Measurements from ENCODE around the gene ZNF264.
A peak's percentile ranks its signal among the peaks of the same experiment; 100 is the strongest.

Gene ZNF264

DNA sequence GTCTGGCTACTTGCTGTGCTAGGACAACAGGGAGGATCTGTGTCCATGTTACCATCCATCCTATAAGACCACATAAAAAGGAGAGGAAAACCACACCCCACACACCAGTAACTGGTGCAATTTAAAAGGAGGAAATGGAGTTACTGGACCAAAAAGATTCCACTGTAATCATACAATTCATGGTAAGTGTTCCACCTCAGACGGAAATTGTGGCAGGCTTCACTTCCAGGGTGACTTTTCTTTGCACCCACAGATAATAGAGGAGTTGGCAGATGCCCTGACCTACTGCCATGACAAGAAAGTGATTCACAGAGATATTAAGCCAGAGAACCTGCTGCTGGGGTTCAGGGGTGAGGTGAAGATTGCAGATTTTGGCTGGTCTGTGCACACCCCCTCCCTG is 41.9 kb downstream of the ZNF264 start:
- no peaks in the 10 kb centered on the region for H3K79me2 ChIP-seq (ENCODE audit: insufficient read depth, low read length)
- H3K4me1 ChIP-seq (ENCODE audit: insufficient read depth, low read length, poor library complexity, severe bottlenecking), result peaks cover 34% of the 10 kb centered on the region
- H3K36me3 ChIP-seq (ENCODE audit: insufficient read depth, low read length), result no peaks in the 10 kb centered on the region
- H3F3A ChIP-seq (ENCODE audit: low read depth), result 0 out of 2 replicates have a peak, but pooled peaks cover 4% of the 10 kb centered on the region
- TF ChIP-seq CTCF (conservative IDR thresholded peaks at IDR 0.05; ENCODE audit: low read length), result no peak
- TF ChIP-seq EZH2phosphoT487 (IDR thresholded peaks at IDR 0.05; ENCODE audit: borderline replicate concordance), result no peak
- no peaks in the 10 kb centered on the region for H3K9me3 ChIP-seq (ENCODE audit: insufficient read depth, low read depth, low read length)
- H3K9me2 ChIP-seq (replicated peaks; ENCODE audit: low read depth, low read length), result no peaks in the 10 kb centered on the region
- peak overlapping the region; percentile 64 for H3K4me2 ChIP-seq (ENCODE audit: low read depth, low read length, poor library complexity, severe bottlenecking)
- H3K4me3 ChIP-seq (ENCODE audit: low read length, poor library complexity, severe bottlenecking), result peak overlapping the region; percentile 51
- H4K20me1 ChIP-seq (ENCODE audit: insufficient read depth, low read length, poor library complexity, severe bottlenecking), result no peaks in the 10 kb centered on the region
- no peak overlapping the region for H3K9ac ChIP-seq (ENCODE audit: low read depth, low read length, poor library complexity, severe bottlenecking)
- H3K27me3 ChIP-seq (ENCODE audit: insufficient read depth, low read length, poor library complexity, severe bottlenecking), result no peaks in the 10 kb centered on the region
- peak overlapping the region; percentile 14; the same call in 1 of the 2 replicates for H2AFZ ChIP-seq (ENCODE audit: low read length)

GRCh38 chr19:57239982-57240310 is 48.6 kb downstream of the ZNF264 start:
- H4K20me1 ChIP-seq (ENCODE audit: insufficient read depth, low read length, poor library complexity, severe bottlenecking), result no peaks in the 10 kb centered on the region
- H3K9me2 ChIP-seq (replicated peaks; ENCODE audit: low read depth, low read length), result no peaks in the 10 kb centered on the region
- peak overlapping the region; percentile 89 for H3K9ac ChIP-seq (ENCODE audit: low read depth, low read length, poor library complexity, severe bottlenecking)
- H3K4me1 ChIP-seq (ENCODE audit: insufficient read depth, low read length, poor library complexity, severe bottlenecking), result peaks cover 23% of the 10 kb centered on the region
- no peaks in the 10 kb centered on the region for H3K9me3 ChIP-seq (ENCODE audit: insufficient read depth, low read depth, low read length)
- peak overlapping the region; percentile 87 for H3K4me3 ChIP-seq (ENCODE audit: low read length, poor library complexity, severe bottlenecking)
- peaks cover 37% of the 10 kb centered on the region for H3K79me2 ChIP-seq (ENCODE audit: insufficient read depth, low read length)
- no peaks in the 10 kb centered on the region for H3F3A ChIP-seq (ENCODE audit: low read depth)
- no peaks in the 10 kb centered on the region for H3K27me3 ChIP-seq (ENCODE audit: insufficient read depth, low read length, poor library complexity, severe bottlenecking)
- TF ChIP-seq EZH2phosphoT487 (IDR thresholded peaks at IDR 0.05; ENCODE audit: borderline replicate concordance), result no peak
- no peak for TF ChIP-seq CTCF (conservative IDR thresholded peaks at IDR 0.05; ENCODE audit: low read length)
- peak overlapping the region; percentile 100 for H2AFZ ChIP-seq (ENCODE audit: low read length)
- peaks cover 3% of the 10 kb centered on the region; the same call in 1 of the 2 replicates for H3K36me3 ChIP-seq (ENCODE audit: insufficient read depth, low read length)
- peak overlapping the region; percentile 84 for H3K4me2 ChIP-seq (ENCODE audit: low read depth, low read length, poor library complexity, severe bottlenecking)

DNA sequence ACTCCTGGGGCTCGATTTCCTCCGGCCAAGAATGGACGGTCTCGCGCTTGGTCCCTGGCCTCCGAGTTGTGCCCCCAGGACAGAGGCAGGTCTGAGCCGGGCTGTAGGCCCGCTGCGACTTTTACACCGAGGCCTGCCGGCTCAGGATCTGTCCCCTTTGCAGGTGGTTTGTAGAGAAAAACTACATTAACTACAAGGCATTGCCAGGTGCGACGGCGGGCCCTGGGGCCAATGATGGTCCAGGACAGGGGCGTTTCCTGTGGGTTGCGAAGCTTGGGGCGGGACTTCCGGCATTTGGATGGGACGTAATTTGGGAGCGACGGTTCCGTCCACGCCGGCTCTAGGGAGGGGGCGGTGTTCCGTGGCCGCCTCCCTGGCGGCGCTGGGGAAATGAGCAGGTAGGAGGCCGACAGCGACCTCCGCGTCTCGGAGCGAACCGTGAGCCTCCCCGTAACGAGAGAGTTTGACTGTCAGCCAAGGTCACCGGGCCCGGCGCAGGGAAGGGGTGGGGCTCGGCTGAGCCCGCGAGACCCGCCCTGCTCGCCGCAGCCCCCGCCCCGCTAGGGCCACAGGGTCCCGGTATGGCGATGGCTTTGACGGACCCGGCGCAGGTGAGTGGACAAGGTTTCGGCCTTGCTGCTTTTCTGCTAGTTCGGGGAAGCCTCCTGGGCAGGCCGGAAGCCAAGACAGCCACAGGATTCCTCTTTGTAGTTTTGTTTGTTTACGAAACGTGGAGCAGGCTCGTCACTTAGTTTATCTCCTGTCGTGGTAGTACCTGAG is 49.2 kb downstream of the ZNF264 start, which contains the start of gene ZNF805:
ZNF805 (plus strand) TSS at position 322 of the 780 bp plus-strand sequence; CDS start at position 582, 260 bp downstream.
- Histone ChIP-seq H3K36me3 (ENCODE audit: insufficient read depth, low read length) (peaks cover 3% of the 10 kb centered on the region; the same call in 1 of the 2 replicates), H3K9me2 (replicated peaks; ENCODE audit: low read depth, low read length) (no peaks in the 10 kb centered on the region), H3K4me1 (ENCODE audit: insufficient read depth, low read length, poor library complexity, severe bottlenecking) (peaks cover 23% of the 10 kb centered on the region), H3K4me3 (ENCODE audit: low read length, poor library complexity, severe bottlenecking) (peak within 1 kb of the TSS; percentile 87), H2AFZ (ENCODE audit: low read length) (peak within 1 kb of the TSS; percentile 100), H3K9me3 (ENCODE audit: insufficient read depth, low read depth, low read length) (no peaks in the 10 kb centered on the region), H3K4me2 (ENCODE audit: low read depth, low read length, poor library complexity, severe bottlenecking) (peak within 1 kb of the TSS; percentile 96), H3K27me3 (ENCODE audit: insufficient read depth, low read length, poor library complexity, severe bottlenecking) (no peaks in the 10 kb centered on the region), H3K79me2 (ENCODE audit: insufficient read depth, low read length) (peaks cover 40% of the 10 kb centered on the region), H3F3A (ENCODE audit: low read depth) (no peaks in the 10 kb centered on the region), H4K20me1 (ENCODE audit: insufficient read depth, low read length, poor library complexity, severe bottlenecking) (no peaks in the 10 kb centered on the region), H3K9ac (ENCODE audit: low read depth, low read length, poor library complexity, severe bottlenecking) (peak within 1 kb of the TSS; percentile 89)
- no peak for TF ChIP-seq CTCF (conservative IDR thresholded peaks at IDR 0.05; ENCODE audit: low read length)
- TF ChIP-seq EZH2phosphoT487 (IDR thresholded peaks at IDR 0.05; ENCODE audit: borderline replicate concordance), result no peak

Data from Loucy (cell line).